Stimulated activated CD8-positive, alpha-beta memory T cell treated with anti-CD3 and anti-CD28 coated beads, Interleukin-7, amount 100 ng/mL, for 4 hours (primary cell): ENCODE measurements around the gene BTNL9.
"Not testable (repeated sequence)": the region's sequence is repeated elsewhere in the genome, so short reads cannot be mapped to it uniquely, and the experiment has no call there.

Source experiments
- DNase-seq, 2 donors: peaks; one replicate each; pipeline ENCODE4 v3.0.0-alpha.2; 2020; ENCODE audit warnings: low read depth in 2 of 2

Gene BTNL9

GRCh38 chr5:181042722-181043121, 2.7 kb downstream of the BTNL9 start:
- no peak for DNase-seq

DNA sequence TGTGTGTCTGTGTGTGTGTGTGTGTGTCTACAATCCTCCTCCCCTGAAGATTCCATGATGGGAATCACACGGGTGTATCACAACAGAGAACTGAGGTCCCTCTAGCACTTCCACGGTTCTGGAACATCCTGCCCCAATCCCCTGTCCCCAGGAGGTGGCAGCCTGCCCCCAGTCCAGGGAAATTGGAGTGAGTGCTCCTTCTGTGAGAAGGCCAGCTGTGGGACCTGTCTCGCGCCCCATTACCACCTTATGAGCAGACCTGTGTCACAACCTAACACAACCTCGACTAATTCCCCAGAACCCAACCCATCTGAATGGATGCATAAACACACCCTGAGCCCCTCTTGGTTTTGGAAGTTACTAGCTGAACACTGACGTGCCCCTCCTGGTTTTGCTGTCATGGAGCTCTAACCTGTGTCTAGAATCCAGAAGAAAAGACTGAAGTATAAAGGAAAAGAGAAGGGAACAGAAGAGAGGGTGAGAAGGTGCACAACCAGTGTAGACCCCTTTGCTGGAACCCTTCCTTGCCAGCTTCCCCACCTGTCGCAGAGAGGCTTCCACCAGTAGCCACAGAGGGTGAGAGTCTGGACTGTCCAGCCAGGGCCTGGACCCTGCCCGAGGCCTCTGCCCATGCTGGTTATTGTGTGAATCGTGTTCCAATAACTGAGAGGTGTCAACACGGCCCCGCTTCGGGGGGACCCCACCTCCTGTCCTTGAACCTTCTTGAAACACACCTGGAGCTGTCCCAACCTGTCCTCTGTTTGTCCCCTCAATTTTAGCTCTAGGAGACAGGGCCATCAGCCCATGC, 3.4 kb downstream of the BTNL9 start:
- DNase-seq: no peak

DNA sequence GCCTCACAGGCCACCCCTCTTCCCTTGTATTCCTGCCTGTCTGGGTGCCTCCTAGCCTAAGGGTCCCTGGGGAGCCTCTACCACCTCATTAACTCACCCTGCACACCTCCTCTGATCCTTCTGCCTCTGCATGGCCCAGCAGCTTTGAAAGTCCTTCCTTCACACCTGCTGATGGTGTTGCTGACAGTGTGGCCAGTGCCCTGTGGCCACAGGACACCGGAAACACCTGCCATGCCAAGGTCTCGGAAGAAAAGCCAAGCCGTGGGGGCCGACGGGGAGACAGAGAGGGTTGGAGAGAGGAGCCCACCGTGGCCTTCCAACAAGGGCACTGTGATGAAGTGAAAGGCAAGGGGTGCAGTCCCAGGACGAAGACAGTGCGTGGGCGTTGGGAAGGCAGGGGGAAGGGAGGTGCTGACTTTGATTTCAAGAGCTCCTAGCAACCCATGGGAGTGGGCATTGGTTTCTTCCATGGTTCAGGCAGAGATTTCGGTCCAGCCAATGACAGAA, 4.1 kb downstream of the BTNL9 start:
- no peak for DNase-seq

DNA sequence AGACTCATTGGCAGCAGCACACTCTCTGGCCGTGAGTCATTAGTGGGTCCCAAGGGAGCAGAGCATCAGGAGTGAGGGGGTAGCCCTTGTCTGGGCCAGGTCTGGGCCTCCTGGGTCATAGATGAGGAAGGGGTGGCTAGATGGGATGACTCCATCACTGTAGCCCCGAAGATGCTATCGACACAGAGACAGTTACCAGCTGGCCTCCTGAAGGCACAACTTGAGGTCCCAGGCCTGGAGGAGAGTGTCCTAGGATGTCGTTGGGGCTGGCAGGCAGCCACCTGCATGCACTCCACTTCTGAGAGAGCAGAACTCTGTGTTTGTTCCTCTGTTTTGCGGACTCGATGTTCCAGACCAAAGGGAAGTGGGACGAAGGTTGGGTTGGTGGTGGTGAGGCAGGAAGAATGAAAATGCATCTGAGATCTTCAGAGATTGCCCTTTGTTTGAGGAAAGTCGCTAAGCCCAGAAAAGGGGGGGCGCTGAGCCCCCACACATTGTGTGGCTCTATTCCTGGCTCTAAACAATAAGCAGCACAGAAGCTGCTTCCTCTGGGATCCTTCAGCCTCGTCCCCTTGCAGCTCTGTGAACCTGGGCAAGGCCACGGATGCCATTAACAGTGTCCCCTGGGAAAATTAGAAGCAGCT, 4.7 kb downstream of the BTNL9 start:
- no peak for DNase-seq

GRCh38 chr5:181045316-181045715, 5.2 kb downstream of the BTNL9 start:
- no peak for DNase-seq

GRCh38 chr5:181045857-181046256, 5.8 kb downstream of the BTNL9 start:
- DNase-seq: not testable (repeated sequence)

DNA sequence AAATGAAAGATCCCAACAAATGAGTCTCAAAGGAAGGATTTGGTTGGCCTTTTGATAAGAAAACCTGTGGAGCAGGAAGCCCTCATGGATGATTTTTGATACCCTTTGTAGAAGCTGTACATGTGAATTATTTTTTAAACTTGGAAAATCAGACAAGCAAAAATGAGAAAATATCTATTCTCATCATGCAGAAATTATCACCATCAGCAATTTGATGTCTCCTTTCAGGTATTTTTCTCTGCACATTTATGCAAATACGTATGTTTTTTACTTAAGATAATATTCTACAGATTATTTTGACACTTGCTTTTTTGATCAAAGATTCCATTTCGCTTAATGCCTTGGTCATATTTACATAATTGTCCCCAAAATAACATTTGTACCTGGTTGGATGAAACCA, 7.2 kb downstream of the BTNL9 start:
- no peak for DNase-seq

GRCh38 chr5:181047921-181048320, 7.9 kb downstream of the BTNL9 start:
- no peak for DNase-seq

DNA sequence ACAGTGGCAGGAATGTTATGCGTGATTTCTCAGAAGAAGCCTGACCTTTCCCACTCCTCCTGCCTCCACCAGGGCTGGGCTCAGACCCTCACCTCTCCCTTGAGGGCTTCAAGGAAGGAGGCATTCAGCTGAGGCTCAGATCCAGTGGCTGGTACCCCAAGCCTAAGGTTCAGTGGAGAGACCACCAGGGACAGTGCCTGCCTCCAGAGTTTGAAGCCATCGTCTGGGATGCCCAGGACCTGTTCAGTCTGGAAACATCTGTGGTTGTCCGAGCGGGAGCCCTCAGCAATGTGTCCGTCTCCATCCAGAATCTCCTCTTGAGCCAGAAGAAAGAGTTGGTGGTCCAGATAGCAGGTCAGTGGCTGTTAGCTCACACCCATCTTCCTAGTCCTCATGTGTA, 9.9 kb downstream of the BTNL9 start:
- DNase-seq: no peak

DNA sequence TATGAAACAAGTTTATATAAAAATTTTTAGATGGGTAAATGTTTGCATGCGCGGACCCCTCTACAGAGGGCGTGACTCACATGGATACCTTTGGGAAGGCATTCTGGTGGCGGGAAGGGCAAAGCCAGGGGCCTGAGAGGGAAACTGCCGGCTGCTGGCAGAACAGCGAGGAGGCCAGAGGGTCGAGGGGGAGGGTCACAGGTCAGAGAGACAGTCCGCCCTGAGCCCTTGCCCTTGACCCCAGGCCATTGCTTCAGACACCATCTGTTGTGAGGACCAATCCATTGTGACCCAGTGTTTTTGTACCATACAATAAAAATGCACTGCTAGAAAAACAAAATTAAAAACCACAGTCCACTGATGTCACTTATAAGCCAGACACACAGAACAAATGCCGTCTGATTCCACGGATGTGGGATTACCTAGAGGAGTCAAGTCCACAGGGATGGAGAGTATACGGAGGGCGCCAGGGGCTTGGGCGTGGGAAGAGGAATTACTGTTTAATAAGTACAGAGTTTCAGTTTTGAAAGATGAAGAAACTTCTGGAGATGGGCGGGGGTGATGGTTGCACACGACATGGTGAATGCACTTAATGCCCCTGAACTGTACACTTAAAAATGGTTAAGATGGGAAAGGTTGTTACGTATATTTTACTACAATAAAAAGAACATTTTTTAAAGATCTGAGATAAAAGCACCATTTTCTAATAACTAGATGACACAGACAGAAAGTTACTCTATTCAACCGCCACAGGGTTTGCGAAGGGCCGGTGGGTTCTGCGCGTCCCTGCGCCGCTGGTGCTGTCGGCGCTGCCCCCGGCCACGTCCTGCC, 12.0 kb downstream of the BTNL9 start:
- no peak for DNase-seq

GRCh38 chr5:181052672-181053487, 12.8 kb downstream of the BTNL9 start:
- no peak for DNase-seq

DNA sequence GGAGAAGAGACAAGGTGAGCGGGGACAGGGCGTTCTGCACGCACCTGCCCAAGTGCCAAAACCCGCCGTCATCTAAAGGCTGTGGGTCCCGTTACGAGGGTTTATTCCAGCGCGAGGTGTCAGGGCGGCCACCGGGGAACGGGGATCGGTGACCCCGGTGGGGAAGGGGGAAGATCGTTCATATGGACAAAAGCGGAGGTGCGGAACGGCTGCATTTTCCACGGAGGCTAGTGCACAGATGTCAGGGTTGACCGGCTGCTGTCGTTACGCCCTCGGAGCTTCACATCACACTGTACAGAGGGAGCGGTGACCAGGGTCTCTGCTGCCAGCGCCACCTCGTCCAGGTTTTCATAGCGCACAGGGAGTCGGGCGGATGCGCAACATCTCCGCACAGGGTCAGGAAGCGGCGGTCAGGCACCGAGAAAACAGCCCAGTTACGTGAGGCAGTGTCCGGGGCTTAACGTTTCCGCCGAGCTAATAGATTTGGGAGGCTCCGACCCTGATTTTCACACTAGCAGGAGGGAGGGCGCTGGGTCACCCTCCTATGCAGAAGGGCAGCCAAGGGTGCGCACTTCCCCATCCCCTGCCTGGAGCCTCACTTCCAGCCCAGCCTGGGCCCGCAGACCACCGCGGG, 13.5 kb downstream of the BTNL9 start:
- no peak for DNase-seq

- no peak for DNase-seq
Measured at GRCh38 chr5:181054138-181054537, 14.1 kb downstream of the BTNL9 start.

GRCh38 chr5:181054871-181055459, 14.9 kb downstream of the BTNL9 start:
- DNase-seq: no peak

- no peak for DNase-seq
Measured at GRCh38 chr5:181056431-181056830, 16.4 kb downstream of the BTNL9 start.

DNA sequence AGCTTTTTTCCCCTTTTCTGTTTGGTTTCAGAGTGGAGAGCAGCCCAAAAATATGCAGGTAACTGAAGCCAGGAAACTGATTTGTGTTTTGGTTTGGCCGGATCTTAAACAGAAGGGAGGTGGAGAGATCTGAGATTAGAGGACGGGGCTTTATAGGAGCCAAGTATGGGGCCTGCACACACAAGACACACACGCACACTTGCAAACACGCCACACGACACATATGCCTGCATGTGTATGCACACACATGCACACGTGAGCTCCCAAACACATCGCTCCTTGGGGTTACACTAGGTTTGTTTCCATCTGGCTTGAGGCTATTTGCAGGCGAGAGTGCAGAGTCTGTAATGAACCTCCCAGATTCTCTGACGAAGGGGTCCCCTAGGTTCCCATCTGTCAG, 18.3 kb downstream of the BTNL9 start:
- DNase-seq: no peak

DNA sequence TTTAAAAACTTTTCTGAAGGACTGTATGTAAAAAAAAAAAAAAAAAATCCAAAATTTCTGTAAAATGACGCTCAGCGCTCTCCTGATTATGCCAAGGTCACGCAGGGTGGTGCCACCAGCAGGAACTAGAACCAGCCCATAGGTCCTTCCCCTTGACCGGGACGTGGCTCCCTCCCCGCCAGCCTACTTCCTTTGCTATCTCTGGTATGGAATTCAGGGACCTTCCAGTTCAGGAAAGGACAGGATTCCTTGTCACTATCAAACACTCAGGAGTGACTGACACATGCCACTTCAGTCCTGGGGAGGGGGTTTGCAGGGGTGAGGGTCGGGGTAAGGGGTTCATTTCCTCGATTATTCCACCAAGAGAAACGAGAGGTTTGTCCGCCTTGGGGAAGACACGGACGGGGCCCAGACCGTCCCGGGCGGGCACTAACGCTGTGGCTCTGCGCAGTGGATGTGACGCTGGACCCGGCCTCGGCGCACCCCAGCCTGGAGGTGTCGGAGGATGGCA, 18.8 kb downstream of the BTNL9 start:
- DNase-seq: no peak

GRCh38 chr5:181059297-181060230, 19.5 kb downstream of the BTNL9 start:
- no peak for DNase-seq

- no peak for DNase-seq
Measured at GRCh38 chr5:181060231-181060590, 20.1 kb downstream of the BTNL9 start.
